Endodermal cell (in vitro differentiated cells): ENCODE results near the gene KRTAP22-1. TPM values are rescaled to one million over a fixed set of nuclear protein-coding genes. Genes with fewer than 3 reads are reported as not detected.

Experiments used
- DNase-seq: peaks from one replicate; pipeline ENCODE4 v3.0.0-alpha.2; 2017
- H3K27ac ChIP-seq: 2 replicates; pipeline ENCODE4 v1.5.1; 2013; ENCODE audit warnings: mild to moderate bottlenecking, low read depth, low read length, moderate library complexity
- H3K27me3 ChIP-seq: 2 replicates; pipeline ENCODE4 v1.6.1; 2013; ENCODE audit warnings: mild to moderate bottlenecking, low read length, moderate library complexity; ENCODE audit not compliant: insufficient read depth, control insufficient read depth, poor library complexity, severe bottlenecking
- H3K36me3 ChIP-seq: 2 replicates; pipeline ENCODE4 v1.7.0; 2013; ENCODE audit warnings: mild to moderate bottlenecking, low read length, moderate library complexity; ENCODE audit not compliant: control insufficient read depth, insufficient read depth
- H3K4me1 ChIP-seq: one replicate; pipeline ENCODE4 v1.7.0; 2013; ENCODE audit warnings: low read length; ENCODE audit not compliant: control insufficient read depth, insufficient read depth
- H3K4me3 ChIP-seq: 2 replicates; pipeline ENCODE4 v1.5.1; 2013; ENCODE audit warnings: mild to moderate bottlenecking, low read length, moderate library complexity
- H3K9ac ChIP-seq: 2 replicates; pipeline ENCODE4 v1.6.1; 2013; ENCODE audit warnings: mild to moderate bottlenecking, low read length, moderate library complexity; ENCODE audit not compliant: poor library complexity, severe bottlenecking; ENCODE audit errors: extremely low read depth
- H3K9me3 ChIP-seq: 2 replicates; pipeline ENCODE4 v1.6.1; 2013; ENCODE audit warnings: mild to moderate bottlenecking, low read length, moderate library complexity; ENCODE audit not compliant: control insufficient read depth
- H3K27ac Mint-ChIP-seq: 2 replicates; pipeline ENCODE4 v1.8.0; 2020; ENCODE audit warnings: mixed read lengths
- H3K27me3 Mint-ChIP-seq: 2 replicates; pipeline ENCODE4 v1.8.0; 2021; ENCODE audit warnings: mild to moderate bottlenecking, mixed read lengths; ENCODE audit not compliant: insufficient read depth
- H3K36me3 Mint-ChIP-seq: 2 replicates; pipeline ENCODE4 v1.8.0; 2020; ENCODE audit warnings: low read depth, mixed read lengths
- H3K4me1 Mint-ChIP-seq: 2 replicates; pipeline ENCODE4 v1.8.0; 2020; ENCODE audit warnings: mixed read lengths
- H3K4me3 Mint-ChIP-seq: 2 replicates; pipeline ENCODE4 v1.8.0; 2020; ENCODE audit warnings: mild to moderate bottlenecking, moderate library complexity, mixed read lengths
- H3K9me3 Mint-ChIP-seq: 2 replicates; pipeline ENCODE4 v1.8.0; 2020; ENCODE audit warnings: mild to moderate bottlenecking, mixed read lengths
- WGBS, 2 experiments: methylation state at CpG; one replicate each; pipeline versions ENCODE4 v1.1.5 to v1.1.7; 2013; ENCODE audit warnings: missing lambda C conversion rate in 2 of 2, mixed read lengths in 1 of 2; ENCODE audit not compliant: insufficient coverage in 1 of 2, insufficient read length in 1 of 2; 5-methylcytosine and 5-hydroxymethylcytosine counted together
- total RNA-seq, 2 donors: library from RNA; stranded (reverse); fragmentation: NEBNext Ultra II Directional in 1 of 2; extraction: Animal tissue kit (Norgen Biotek cat#: 25700) in 1 of 2; gene quantifications; 2 replicates in 1 of 2; 3 replicates in 1 of 2; pipeline ENCODE4 v1.2.1, GENCODE V29; 2021
- TF ChIP-seq, protein P1 (sequence below): fragments of 200-600 bp; sonication (generic); conservative IDR thresholded peaks from 2 replicates; pipeline ENCODE4 v1.5.0; 2021; ENCODE audit warnings: antibody characterized with exemption, mild to moderate bottlenecking

Gene KRTAP22-1
- total RNA-seq, 2 donors from 2014 or later, result not detected

DNA sequence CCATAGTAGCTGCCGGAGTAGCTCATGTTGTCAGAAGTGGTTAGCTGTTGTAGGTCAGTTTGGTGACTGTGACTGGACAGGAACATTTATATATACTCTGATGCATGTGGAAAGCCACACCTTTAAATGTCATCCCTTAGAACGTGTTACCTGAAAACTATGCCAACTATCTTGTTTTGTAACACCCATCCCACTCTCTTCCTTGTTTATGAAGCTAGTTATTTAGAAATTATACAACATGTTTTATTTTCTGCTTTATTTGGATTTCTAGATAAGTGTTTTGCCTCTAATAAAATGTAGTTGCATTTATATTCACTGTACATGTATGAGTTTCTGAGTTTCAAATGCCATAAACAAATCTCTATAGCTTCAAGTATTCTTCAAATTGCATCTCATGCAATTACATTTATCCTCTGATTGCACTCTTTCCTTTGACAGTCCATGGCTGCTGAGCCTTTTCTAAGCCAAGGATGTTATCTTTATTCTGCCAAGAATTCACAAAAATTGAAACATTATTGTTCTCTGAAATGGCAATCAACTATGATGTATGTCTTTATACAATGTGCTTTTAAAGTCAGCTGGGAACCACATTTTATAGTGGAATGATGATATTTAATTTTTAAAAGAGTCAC, 39.5 kb upstream of the KRTAP22-1 start, which contains the start of gene KRTAP19-7:
KRTAP19-7 (minus strand) TSS at position 51 of the 632 bp plus-strand sequence; CDS start at position 26, 25 bp downstream.
- WGBS, 2 experiments, result 61 to 100% methylated on average over 1 to 2 of the region's 2 CpGs
- no peaks in the 10 kb centered on the region for H3K36me3 Mint-ChIP-seq
- Histone ChIP-seq H3K9me3 (peaks cover 8% of the 10 kb centered on the region), H3K27ac (no peak within 1 kb of the TSS), H3K4me1 (no peaks in the 10 kb centered on the region), H3K9ac (no peak within 1 kb of the TSS), H3K36me3 (no peaks in the 10 kb centered on the region), H3K27me3 (no peaks in the 10 kb centered on the region), H3K4me3 (no peak within 1 kb of the TSS)
- H3K27ac Mint-ChIP-seq, result no peak within 1 kb of the TSS
- H3K4me1 Mint-ChIP-seq, result no peaks in the 10 kb centered on the region
- no peak for DNase-seq
- TF ChIP-seq, protein P1, sequence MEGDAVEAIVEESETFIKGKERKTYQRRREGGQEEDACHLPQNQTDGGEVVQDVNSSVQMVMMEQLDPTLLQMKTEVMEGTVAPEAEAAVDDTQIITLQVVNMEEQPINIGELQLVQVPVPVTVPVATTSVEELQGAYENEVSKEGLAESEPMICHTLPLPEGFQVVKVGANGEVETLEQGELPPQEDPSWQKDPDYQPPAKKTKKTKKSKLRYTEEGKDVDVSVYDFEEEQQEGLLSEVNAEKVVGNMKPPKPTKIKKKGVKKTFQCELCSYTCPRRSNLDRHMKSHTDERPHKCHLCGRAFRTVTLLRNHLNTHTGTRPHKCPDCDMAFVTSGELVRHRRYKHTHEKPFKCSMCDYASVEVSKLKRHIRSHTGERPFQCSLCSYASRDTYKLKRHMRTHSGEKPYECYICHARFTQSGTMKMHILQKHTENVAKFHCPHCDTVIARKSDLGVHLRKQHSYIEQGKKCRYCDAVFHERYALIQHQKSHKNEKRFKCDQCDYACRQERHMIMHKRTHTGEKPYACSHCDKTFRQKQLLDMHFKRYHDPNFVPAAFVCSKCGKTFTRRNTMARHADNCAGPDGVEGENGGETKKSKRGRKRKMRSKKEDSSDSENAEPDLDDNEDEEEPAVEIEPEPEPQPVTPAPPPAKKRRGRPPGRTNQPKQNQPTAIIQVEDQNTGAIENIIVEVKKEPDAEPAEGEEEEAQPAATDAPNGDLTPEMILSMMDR, result no peak
- H3K9me3 Mint-ChIP-seq, result peaks cover 17% of the 10 kb centered on the region
- no peaks in the 10 kb centered on the region for H3K27me3 Mint-ChIP-seq
- H3K4me3 Mint-ChIP-seq, result no peak within 1 kb of the TSS

DNA sequence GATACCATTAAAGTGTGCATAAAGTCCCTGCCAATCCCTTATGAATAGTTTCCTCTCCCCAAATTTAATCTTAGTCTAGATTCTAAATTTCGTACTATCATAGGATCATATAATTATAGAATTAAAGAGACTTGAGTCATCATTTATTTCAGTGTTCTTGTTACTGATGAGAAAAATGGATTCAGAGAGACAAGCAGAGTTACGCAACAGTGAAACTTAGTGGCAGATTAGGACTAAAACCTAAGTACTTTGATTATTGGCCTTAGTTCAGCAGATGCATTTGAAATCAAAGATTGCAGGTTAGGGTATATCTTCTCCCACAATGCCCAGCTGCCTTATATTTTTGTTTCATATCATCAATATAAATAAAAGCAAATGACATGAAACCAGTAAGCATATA, 38.9 kb upstream of the KRTAP22-1 start:
- no peaks in the 10 kb centered on the region for H3K4me1 ChIP-seq
- Mint-ChIP-seq H3K27me3 (no peaks in the 10 kb centered on the region), H3K27ac (no peak overlapping the region), H3K4me1 (no peaks in the 10 kb centered on the region), H3K4me3 (no peak overlapping the region), H3K9me3 (peaks cover 17% of the 10 kb centered on the region), H3K36me3 (no peaks in the 10 kb centered on the region)
- H3K36me3 ChIP-seq, result no peaks in the 10 kb centered on the region
- 87 to 90% methylated on average over 1 of the region's 2 CpGs for WGBS, 2 experiments
- H3K9ac ChIP-seq, result no peak overlapping the region
- DNase-seq, result no peak
- TF ChIP-seq, protein P1, result no peak
- H3K27me3 ChIP-seq, result no peaks in the 10 kb centered on the region
- H3K27ac ChIP-seq, result no peak overlapping the region
- no peak overlapping the region for H3K4me3 ChIP-seq
- H3K9me3 ChIP-seq, result peaks cover 8% of the 10 kb centered on the region

DNA sequence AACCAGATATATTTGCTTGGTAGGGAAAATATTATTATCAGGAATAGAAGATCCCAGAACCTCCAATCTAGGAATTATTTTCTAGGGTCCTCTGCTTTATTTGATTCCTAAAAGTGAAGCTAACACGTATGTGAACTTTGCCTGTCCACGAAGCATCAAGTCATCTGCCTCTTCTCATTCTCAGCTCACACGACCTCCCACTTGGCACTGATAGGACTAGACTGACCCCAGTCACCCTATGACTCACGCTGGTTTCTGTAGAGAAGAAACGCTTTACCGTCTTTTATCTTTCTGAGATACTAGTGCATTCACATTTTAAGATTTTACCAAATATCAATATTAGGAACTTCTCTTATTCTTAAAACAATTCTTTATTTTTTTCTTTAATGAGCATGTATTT, 37.8 kb upstream of the KRTAP22-1 start:
- H3K4me3 Mint-ChIP-seq, result no peak overlapping the region
- no peaks in the 10 kb centered on the region for H3K4me1 Mint-ChIP-seq
- no peaks in the 10 kb centered on the region for H3K27me3 Mint-ChIP-seq
- DNase-seq, result no peak
- TF ChIP-seq, protein P1, result no peak
- 76 to 81% methylated on average over 3 to 6 of the region's 6 CpGs for WGBS, 2 experiments
- no peaks in the 10 kb centered on the region for H3K36me3 ChIP-seq
- peaks cover 8% of the 10 kb centered on the region for H3K9me3 ChIP-seq
- no peak overlapping the region for H3K27ac Mint-ChIP-seq
- no peaks in the 10 kb centered on the region for H3K36me3 Mint-ChIP-seq
- no peak overlapping the region for H3K27ac ChIP-seq
- no peaks in the 10 kb centered on the region for H3K27me3 ChIP-seq
- H3K4me3 ChIP-seq, result no peak overlapping the region
- no peak overlapping the region for H3K9ac ChIP-seq
- no peaks in the 10 kb centered on the region for H3K4me1 ChIP-seq
- peaks cover 17% of the 10 kb centered on the region for H3K9me3 Mint-ChIP-seq
